ENCODE data around the gene PPM1N. TPM values are rescaled to one million over a fixed set of nuclear protein-coding genes. Genes with fewer than 3 reads are reported as not detected.

Gene PPM1N
- total and polyA plus RNA-seq, 11 donors, result 0.23 to 2.7 (median 0.65) TPM; not detected in 5

DNA sequence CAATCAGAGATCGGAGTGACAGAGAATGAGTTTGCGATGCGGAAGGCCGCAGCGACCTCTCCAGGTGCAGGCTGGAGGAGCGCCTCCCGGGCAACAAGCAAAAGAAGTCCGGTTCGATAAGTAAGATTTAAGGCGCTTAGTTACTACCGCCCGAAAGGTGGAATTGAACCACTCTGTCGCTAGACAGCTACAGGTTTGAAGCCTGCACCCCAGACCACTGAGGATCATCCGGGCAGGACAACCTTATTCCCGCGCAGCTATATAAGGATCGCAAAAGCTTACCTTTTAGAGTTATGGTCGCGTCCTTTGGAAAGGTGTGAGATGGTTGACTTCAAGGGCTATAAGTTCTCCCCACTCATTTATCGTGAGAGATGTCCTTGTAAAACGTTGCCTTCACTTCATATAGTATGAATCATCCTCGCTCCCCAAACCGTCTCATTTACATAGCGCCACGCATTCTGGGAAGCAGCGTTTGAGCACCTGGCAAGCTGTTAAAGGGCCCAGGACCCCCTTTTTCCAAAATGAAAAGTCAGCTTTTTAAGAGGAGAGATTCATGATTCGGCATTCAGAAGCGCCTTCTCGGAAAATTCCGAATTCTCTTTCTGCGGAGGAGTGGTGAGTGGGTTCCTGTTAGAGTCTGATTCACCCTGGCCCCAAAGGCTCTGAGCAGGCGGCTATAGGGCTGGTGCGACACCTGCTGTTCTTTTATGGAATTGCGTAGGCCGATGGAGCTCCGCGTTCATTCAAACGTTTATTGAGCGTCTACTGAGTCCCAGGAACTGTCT is 19.6 kb upstream of the PPM1N start:
- Histone ChIP-seq H3K4me1 (peaks cover 0 to 28% (median 9%) of the 10 kb centered on the region in 12 donors), H3K27me3 (peaks cover 0 to 8% (median 0%) of the 10 kb centered on the region in 9 donors), H3K27ac (peak overlapping the region; percentile 91 to 99 (median 96)), H3K36me3 (no peaks in the 10 kb centered on the region), H3K4me3 (peak overlapping the region; percentile 28 to 68 (median 54)), H3K9me3 (no peaks in the 10 kb centered on the region)
- ATAC-seq (peak; percentile 94 to 98 (median 96)), DNase-seq (peak; percentile 81 to 87 (median 83))
- TF ChIP-seq POLR2A (IDR thresholded peaks at IDR 0.05) (peak in 1 of 2 donors; percentile 27), CTCF (IDR thresholded peaks at IDR 0.05) (peak; percentile 95 to 99 (median 97))
- WGBS, 4 donors, result 0% methylated on average over 38 to 39 of the region's 39 CpGs
- intact Hi-C loops (cut with DNase I), result loop anchor here (1.0 to 10.0 kb wide), 4 partner anchors 39 to 54 kb away; partner anchors contain the start of gene ERCC1 (in 1 of the 10)

DNA sequence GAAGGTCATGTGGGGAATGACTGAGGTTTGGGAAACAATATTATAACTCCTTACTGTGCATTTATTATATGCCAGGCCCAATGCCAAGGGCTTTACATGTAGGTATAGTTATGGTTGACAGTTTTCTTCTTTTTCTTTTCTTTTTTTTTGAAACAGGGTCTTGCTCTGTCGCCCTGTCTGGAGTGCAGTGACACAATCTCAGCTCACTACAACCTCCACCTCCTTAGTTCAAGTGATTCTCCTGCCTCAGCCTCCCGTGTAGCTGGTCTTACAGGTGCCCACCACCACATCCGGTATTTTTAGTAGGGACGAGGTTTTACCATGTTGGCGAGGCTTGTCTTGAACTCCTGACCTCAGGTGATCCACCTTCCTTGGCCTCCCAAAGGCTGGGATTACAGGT is 15.2 kb upstream of the PPM1N start:
- H3K4me1 ChIP-seq, result peaks cover 0 to 12% (median 4%) of the 10 kb centered on the region in 12 donors
- no peaks in the 10 kb centered on the region for H3K9me3 ChIP-seq
- no peak overlapping the region for H3K27ac ChIP-seq
- H3K36me3 ChIP-seq, result peaks cover 0 to under 1% (median 0%) of the 10 kb centered on the region in 9 donors
- no peaks in the 10 kb centered on the region for H3K27me3 ChIP-seq
- DNase-seq, result no peak
- 84 to 93% (median 91%) methylated on average over 5 of the region's 5 CpGs for WGBS, 4 donors
- H3K4me3 ChIP-seq, result no peak overlapping the region
- ATAC-seq, result no peak
- intact Hi-C loops (cut with DNase I), result no loop called here
- no peak for TF ChIP-seq POLR2A (IDR thresholded peaks at IDR 0.05)
- TF ChIP-seq CTCF (IDR thresholded peaks at IDR 0.05), result no peak

DNA sequence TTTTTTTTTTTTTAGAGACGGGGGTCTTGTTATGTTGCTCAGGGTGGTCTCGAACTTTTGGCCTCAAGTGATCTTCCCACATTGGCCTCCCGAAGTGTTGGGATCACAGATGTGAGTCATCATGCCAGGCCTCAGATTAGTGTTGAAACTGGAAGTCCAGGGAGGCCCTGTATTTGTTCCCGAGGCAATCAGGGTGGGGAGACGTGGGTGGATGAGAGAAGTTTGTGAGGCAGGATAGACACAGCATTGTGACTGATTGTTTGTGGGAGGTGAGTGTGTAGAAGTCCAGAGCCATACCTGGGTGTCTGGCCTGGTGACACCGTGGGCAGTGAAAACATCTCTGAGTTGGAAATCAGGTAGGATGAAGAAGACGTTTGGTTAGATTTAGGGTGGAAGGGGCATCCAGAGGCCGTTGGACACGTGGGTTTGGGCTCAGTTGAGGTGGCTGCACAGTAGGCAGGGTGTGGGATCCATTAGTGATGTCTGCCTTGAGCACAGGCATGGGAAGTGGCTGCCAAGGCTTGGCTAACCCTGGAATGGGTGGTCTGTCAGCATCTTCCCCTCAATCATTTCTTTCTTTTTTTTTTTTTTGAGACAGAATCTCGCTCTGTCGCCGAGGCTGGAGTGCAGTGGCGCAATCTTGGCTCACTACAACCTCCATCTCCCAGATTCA is 13.8 kb upstream of the PPM1N start:
- no peak for TF ChIP-seq CTCF (IDR thresholded peaks at IDR 0.05)
- TF ChIP-seq POLR2A (IDR thresholded peaks at IDR 0.05), result no peak
- WGBS, 4 donors, result 73 to 84% (median 78%) methylated on average over 13 of the region's 13 CpGs
- H3K4me1 ChIP-seq, result peaks cover 0 to 5% (median 0%) of the 10 kb centered on the region in 12 donors
- ATAC-seq, result no peak
- no peak overlapping the region for H3K27ac ChIP-seq
- H3K4me3 ChIP-seq, result no peak overlapping the region
- intact Hi-C loops (cut with DNase I), result no loop called here
- peaks cover 0 to 7% (median 0%) of the 10 kb centered on the region in 9 donors for H3K36me3 ChIP-seq
- no peaks in the 10 kb centered on the region for H3K27me3 ChIP-seq
- DNase-seq, result no peak
- no peaks in the 10 kb centered on the region for H3K9me3 ChIP-seq
